Measurements from ENCODE around the gene ZBTB44. TPM values are rescaled to one million over a fixed set of nuclear protein-coding genes. Genes with fewer than 3 reads are reported as not detected.

The ZBTB44 gene
- total RNA-seq, 1 experiment from 2014 or later = 66.4 TPM

DNA sequence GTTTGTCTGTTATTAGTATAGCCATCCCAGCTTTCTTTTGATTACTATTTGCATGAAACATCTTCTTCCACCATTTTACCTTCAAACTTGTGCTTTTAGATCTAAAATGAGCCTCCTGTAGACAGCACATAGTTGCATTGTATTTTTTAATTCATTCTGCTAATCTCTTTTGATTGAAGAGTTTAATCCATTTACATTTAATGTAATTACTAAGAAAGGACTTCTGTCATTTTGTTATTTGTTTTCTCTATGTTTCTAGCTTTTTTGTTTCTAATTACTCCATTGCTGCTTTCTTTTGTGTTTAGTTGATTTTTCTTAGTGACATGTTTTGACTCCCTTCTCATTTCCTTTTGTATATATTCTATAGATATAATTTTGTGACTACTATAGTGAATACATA is 43.7 kb upstream of the ZBTB44 start:
- ChIA-PET POLR2A (no interaction called here), CTCF (no interaction called here)

DNA sequence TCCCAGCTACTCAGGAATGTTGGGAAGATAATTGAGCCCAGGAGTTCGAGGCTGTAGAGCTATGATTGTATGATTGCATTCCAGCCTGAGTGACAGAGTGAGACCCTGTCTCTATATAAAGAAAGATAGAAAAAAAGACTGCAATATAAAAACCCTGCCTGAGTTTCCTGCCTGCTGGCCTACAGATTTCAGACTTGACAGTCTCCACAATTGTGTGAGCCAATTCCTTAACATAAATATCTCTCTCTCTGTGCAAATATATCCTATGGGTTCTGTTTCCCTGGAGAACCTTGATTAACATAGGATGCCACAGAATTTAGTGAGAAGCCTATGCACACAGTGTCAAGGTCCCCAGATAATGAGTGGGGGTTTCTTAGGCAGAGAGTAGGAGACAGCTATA is 32.5 kb upstream of the ZBTB44 start:
- CTCF ChIA-PET = no interaction called here
- TF ChIP-seq TCF7L2 (IDR thresholded peaks at IDR 0.05; ENCODE audit: low read depth, low read length) (no peak), SIN3A (IDR thresholded peaks at IDR 0.05; ENCODE audit: borderline replicate concordance, insufficient read depth, low read depth, low read length) (no peak), POLR2AphosphoS5 (IDR thresholded peaks at IDR 0.05; ENCODE audit: low read depth, low read length) (no peak)
- TF ChIP-seq, protein P1, sequence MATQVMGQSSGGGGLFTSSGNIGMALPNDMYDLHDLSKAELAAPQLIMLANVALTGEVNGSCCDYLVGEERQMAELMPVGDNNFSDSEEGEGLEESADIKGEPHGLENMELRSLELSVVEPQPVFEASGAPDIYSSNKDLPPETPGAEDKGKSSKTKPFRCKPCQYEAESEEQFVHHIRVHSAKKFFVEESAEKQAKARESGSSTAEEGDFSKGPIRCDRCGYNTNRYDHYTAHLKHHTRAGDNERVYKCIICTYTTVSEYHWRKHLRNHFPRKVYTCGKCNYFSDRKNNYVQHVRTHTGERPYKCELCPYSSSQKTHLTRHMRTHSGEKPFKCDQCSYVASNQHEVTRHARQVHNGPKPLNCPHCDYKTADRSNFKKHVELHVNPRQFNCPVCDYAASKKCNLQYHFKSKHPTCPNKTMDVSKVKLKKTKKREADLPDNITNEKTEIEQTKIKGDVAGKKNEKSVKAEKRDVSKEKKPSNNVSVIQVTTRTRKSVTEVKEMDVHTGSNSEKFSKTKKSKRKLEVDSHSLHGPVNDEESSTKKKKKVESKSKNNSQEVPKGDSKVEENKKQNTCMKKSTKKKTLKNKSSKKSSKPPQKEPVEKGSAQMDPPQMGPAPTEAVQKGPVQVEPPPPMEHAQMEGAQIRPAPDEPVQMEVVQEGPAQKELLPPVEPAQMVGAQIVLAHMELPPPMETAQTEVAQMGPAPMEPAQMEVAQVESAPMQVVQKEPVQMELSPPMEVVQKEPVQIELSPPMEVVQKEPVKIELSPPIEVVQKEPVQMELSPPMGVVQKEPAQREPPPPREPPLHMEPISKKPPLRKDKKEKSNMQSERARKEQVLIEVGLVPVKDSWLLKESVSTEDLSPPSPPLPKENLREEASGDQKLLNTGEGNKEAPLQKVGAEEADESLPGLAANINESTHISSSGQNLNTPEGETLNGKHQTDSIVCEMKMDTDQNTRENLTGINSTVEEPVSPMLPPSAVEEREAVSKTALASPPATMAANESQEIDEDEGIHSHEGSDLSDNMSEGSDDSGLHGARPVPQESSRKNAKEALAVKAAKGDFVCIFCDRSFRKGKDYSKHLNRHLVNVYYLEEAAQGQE (IDR thresholded peaks at IDR 0.05; ENCODE audit: insufficient read depth in 1 of 2, low read depth in 2 of 2, low read length in 1 of 2) = no peak
- in situ Hi-C loops (cut with HindIII; ENCODE audit: low pct_unique_long_range_greater_than_20kb, low sequenced_read_pairs) = no loop called here
- H3K9me3 ChIP-seq (ENCODE audit: control insufficient read depth, insufficient read depth, low read depth, low read length) = no peaks in the 10 kb centered on the region
- no peaks in the 10 kb centered on the region for H3K36me3 ChIP-seq (ENCODE audit: control insufficient read depth, insufficient read depth, low read length)
- H3K4me1 ChIP-seq (ENCODE audit: control insufficient read depth, insufficient read depth, low read length) = no peaks in the 10 kb centered on the region
- peaks cover 4% of the 10 kb centered on the region; the same call in 1 of the 2 replicates for H3K27me3 ChIP-seq (ENCODE audit: control insufficient read depth, insufficient read depth, low read length)
- BruUV-seq (replicated peaks) = no TSS peak
- DNase-seq (ENCODE audit: low read depth, low spot score) = no peak
- intact Hi-C loops (cut with micrococcal nuclease; ENCODE audit: unreplicated experiment) = no loop called here
- H3K4me3 ChIP-seq (ENCODE audit: low read depth in 2 of 2, low read length in 2 of 2) = no peak overlapping the region
- POLR2A ChIA-PET = no interaction called here
- H3K27ac ChIP-seq (ENCODE audit: low read length) = no peak overlapping the region
- no peak for ATAC-seq

More for the DNA sequence above, 43.7 kb upstream of the ZBTB44 start:
- H3K27ac ChIP-seq (ENCODE audit: low read length) = no peak overlapping the region
- DNase-seq (ENCODE audit: low read depth, low spot score) (no peak), ATAC-seq (no peak)
- H3K9me3 ChIP-seq (ENCODE audit: control insufficient read depth, insufficient read depth, low read depth, low read length) = peaks cover 13% of the 10 kb centered on the region; the same call in 1 of the 2 replicates
- no peaks in the 10 kb centered on the region for H3K4me1 ChIP-seq (ENCODE audit: control insufficient read depth, insufficient read depth, low read length)
- intact Hi-C loops (cut with micrococcal nuclease; ENCODE audit: unreplicated experiment) (no loop called here), in situ Hi-C loops (cut with HindIII; ENCODE audit: low pct_unique_long_range_greater_than_20kb, low sequenced_read_pairs) (no loop called here)
- H3K27me3 ChIP-seq (ENCODE audit: control insufficient read depth, insufficient read depth, low read length) = no peaks in the 10 kb centered on the region; the same call in 1 of the 2 replicates
- no TSS peak for BruUV-seq (replicated peaks)
- no peak overlapping the region for H3K4me3 ChIP-seq (ENCODE audit: low read depth in 2 of 2, low read length in 2 of 2)
- TF ChIP-seq, protein P2, sequence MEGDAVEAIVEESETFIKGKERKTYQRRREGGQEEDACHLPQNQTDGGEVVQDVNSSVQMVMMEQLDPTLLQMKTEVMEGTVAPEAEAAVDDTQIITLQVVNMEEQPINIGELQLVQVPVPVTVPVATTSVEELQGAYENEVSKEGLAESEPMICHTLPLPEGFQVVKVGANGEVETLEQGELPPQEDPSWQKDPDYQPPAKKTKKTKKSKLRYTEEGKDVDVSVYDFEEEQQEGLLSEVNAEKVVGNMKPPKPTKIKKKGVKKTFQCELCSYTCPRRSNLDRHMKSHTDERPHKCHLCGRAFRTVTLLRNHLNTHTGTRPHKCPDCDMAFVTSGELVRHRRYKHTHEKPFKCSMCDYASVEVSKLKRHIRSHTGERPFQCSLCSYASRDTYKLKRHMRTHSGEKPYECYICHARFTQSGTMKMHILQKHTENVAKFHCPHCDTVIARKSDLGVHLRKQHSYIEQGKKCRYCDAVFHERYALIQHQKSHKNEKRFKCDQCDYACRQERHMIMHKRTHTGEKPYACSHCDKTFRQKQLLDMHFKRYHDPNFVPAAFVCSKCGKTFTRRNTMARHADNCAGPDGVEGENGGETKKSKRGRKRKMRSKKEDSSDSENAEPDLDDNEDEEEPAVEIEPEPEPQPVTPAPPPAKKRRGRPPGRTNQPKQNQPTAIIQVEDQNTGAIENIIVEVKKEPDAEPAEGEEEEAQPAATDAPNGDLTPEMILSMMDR (IDR thresholded peaks at IDR 0.05) = no peak
- TF ChIP-seq TCF7L2 (IDR thresholded peaks at IDR 0.05; ENCODE audit: low read depth, low read length) (no peak), POLR2AphosphoS5 (IDR thresholded peaks at IDR 0.05; ENCODE audit: low read depth, low read length) (no peak), SIN3A (IDR thresholded peaks at IDR 0.05; ENCODE audit: borderline replicate concordance, insufficient read depth, low read depth, low read length) (no peak)
- TF ChIP-seq, protein P1 (IDR thresholded peaks at IDR 0.05; ENCODE audit: insufficient read depth in 1 of 2, low read depth in 2 of 2, low read length in 1 of 2) = no peak
- no peaks in the 10 kb centered on the region for H3K36me3 ChIP-seq (ENCODE audit: control insufficient read depth, insufficient read depth, low read length)
